BJ (cell line): ENCODE results near the gene KRT72. TPM values are rescaled to one million over a fixed set of nuclear protein-coding genes. Genes with fewer than 3 reads are reported as not detected.

Experiments used
- CTCF ChIA-PET: fragments of 350-600 bp; formaldehyde crosslinking; extraction: SDS; loops from one replicate; lab custom pipeline; 2021; ENCODE audit warnings: antibody characterized with exemption, inconsistent platforms; lab: Yijun Ruan, JAX
- POLR2A ChIA-PET: fragments of 300-600 bp; sonication (Branson Sonifier 250); formaldehyde crosslinking; extraction: SDS; loops from one replicate; lab custom pipeline; 2021; ENCODE audit warnings: antibody characterized with exemption; lab: Charles Lee
- DNase-seq: peaks from one replicate; pipeline ENCODE4 v3.0.0-alpha.2; 2011; ENCODE audit warnings: low read depth
- H3K27me3 ChIP-seq: 2 replicates; pipeline ENCODE4 v1.6.0; 2011; ENCODE audit warnings: low read length; ENCODE audit not compliant: control insufficient read depth, insufficient read depth
- H3K36me3 ChIP-seq: 2 replicates; pipeline ENCODE4 v1.5.1; 2011; ENCODE audit warnings: low read length; ENCODE audit not compliant: control insufficient read depth, insufficient read depth
- H3K4me3 ChIP-seq: 2 replicates; pipeline ENCODE4 v1.5.1; 2011; ENCODE audit warnings: low read depth, mild to moderate bottlenecking, control low read depth, low read length
- polyA plus RNA-seq: library from polyadenylated mRNA; depleted of rRNA; stranded (reverse); fragments of >200 nt; gene quantifications from 2 replicates; pipeline ENCODE4 v1.2.3, GENCODE V29; 2011
- TF ChIP-seq, protein P1 (sequence below): IDR thresholded peaks from 2 replicates; pipeline ENCODE4 v1.5.1; 2011; ENCODE audit warnings: low read depth, mild to moderate bottlenecking, control low read depth, inconsistent platforms, low read length, moderate library complexity; ENCODE audit not compliant: insufficient read depth

The KRT72 gene
- polyA plus RNA-seq, 1 experiment: not detected

DNA sequence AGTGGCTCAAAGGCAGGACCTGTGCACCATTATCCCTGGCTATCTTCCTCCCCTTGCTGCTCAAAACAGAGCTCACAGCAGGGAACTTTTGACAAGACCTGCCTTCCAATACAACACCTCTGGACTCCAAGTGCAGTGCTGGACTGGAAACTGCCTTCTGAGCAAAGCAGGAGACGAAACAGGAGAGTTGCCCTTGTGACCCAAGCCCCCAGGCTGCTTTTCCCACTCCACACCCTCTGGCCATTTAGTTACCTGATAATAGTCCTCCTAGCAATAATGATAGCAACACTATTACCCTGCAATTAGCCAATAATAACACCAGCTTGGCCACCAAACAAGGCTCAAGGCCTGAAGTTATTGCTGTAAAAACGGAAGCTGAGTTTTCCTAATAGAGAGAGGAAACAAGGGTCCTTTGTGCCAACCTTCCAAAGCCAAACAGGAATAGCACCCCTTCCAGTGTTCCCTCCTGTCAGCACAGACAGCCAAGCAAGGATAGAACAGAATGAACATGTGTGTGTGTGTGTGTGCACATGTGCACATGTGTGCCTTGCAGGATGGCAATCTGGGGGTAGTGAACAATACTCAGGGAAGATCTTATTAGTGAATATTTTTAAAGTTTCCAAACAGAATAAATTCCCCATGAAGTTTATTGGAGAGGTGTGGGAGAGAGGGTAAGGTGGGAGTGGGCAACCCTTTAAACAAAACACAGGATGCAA is 26.3 kb upstream of the KRT72 start:
- Histone ChIP-seq H3K27me3 (peaks cover 11% of the 10 kb centered on the region), H3K36me3 (no peaks in the 10 kb centered on the region), H3K4me3 (no peak overlapping the region)
- no peak for DNase-seq
- POLR2A ChIA-PET: no interaction called here
- TF ChIP-seq, protein P1, sequence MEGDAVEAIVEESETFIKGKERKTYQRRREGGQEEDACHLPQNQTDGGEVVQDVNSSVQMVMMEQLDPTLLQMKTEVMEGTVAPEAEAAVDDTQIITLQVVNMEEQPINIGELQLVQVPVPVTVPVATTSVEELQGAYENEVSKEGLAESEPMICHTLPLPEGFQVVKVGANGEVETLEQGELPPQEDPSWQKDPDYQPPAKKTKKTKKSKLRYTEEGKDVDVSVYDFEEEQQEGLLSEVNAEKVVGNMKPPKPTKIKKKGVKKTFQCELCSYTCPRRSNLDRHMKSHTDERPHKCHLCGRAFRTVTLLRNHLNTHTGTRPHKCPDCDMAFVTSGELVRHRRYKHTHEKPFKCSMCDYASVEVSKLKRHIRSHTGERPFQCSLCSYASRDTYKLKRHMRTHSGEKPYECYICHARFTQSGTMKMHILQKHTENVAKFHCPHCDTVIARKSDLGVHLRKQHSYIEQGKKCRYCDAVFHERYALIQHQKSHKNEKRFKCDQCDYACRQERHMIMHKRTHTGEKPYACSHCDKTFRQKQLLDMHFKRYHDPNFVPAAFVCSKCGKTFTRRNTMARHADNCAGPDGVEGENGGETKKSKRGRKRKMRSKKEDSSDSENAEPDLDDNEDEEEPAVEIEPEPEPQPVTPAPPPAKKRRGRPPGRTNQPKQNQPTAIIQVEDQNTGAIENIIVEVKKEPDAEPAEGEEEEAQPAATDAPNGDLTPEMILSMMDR: no peak
- CTCF ChIA-PET: no interaction called here

DNA sequence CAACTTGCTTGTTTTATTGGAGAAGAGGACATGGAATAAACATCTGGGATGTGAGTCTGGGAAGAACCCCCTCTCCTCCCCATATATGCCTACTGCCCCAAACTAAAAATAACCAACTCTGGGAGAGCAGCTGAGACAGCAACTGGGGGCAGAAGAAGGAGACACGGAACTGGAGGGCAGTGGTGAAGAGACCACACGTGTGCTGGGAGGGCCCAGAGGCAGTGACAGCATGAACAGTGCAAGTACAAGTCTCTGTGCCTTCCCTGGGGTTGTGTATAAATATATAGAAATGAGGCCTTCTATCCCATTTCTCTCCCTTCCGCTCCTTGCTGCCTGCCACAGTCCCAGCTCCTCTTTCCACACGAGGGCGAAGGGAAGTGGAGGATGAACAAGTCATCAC is 21.1 kb upstream of the KRT72 start:
- CTCF ChIA-PET: no interaction called here

DNA sequence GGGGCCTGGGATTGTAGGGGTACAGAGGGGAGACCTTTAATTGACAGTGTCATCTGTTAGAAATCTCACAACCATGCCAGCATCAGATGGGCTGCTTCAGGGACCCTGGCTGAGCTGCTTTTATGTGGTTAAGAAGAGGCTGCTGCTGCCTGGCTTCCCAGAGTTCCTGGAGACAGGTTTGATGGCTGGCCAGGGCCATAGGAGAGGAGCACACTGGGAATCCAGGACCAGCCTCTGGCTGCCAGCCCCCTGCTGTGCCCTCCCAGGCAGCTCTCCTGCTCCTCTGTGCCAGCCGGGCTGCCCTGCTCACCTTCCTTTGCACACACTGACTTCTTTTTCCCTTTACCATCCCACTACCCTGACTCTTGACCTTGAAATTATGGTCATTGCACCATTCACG is 17.6 kb upstream of the KRT72 start:
- ChIA-PET POLR2A (no interaction called here), CTCF (interaction anchor here (1.0 kb wide), 1 partner anchor 35 kb away, joined by 4 read pairs; no protein-coding TSS in a partner anchor)
- no peak for DNase-seq
- TF ChIP-seq, protein P1: no peak
- peaks cover 5% of the 10 kb centered on the region for H3K27me3 ChIP-seq
- no peaks in the 10 kb centered on the region for H3K36me3 ChIP-seq
- no peak overlapping the region for H3K4me3 ChIP-seq

More for the DNA sequence above, 21.1 kb upstream of the KRT72 start:
- POLR2A ChIA-PET: no interaction called here
- no peak overlapping the region for H3K4me3 ChIP-seq
- DNase-seq: no peak
- H3K27me3 ChIP-seq: peaks cover 7% of the 10 kb centered on the region
- H3K36me3 ChIP-seq: no peaks in the 10 kb centered on the region
- TF ChIP-seq, protein P1: no peak

DNA sequence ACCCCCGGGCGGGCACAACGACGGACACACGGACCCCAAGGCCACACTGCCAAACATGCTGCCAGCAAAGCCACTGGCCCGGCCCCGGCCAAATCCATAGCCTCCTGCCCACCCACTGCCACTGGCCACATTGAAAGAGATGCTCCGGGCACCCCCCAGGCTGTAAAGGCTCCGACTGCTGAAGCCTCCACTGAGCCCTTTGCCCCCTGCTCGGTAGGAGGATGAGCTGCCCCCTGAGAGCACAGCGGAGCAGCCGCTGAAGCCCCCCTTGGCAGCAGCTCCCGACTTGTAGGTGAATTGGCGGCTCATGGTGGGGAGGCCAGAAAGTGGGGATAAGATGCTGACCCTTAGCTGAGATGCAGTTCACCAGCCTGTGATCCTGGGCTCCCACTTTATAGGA is 17.0 kb upstream of the KRT72 start, which contains the start of gene KRT73:
Gene KRT73, minus strand, starts transcription at position 344 of the 400 bp plus-strand sequence. Its CDS starts 35 bp downstream, at position 309.
- POLR2A ChIA-PET: no interaction called here
- Histone ChIP-seq H3K4me3 (no peak within 1 kb of the TSS), H3K27me3 (peaks cover 7% of the 10 kb centered on the region), H3K36me3 (no peaks in the 10 kb centered on the region)
- CTCF ChIA-PET: no interaction called here
- TF ChIP-seq, protein P1: no peak
- DNase-seq: no peak

DNA sequence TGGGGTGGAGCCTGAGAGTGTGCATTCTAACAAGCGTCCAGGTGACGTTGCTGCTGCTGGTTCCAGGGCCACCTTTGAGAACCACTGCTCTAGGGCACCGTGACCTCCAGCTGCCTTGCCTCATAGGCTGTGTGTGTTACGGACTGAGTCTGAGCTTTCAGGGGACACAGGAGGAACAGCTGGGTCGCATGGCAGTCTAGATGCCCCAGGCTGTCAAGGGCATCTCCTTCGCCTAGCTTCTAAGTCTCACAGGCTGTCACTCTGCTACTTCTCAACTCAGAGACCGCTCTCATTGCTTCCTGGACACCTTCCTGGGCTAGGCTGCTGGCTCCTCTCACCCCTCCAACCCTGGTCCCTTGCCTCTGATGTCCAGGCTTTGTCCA is 16.1 kb upstream of the KRT72 start:
- CTCF ChIA-PET: interaction anchor here (1.6 kb wide), 1 partner anchor 262 kb away, joined by 4 read pairs; no protein-coding TSS in a partner anchor
- no peak for DNase-seq
- H3K27me3 ChIP-seq: peaks cover 8% of the 10 kb centered on the region
- H3K4me3 ChIP-seq: no peak overlapping the region
- no peaks in the 10 kb centered on the region for H3K36me3 ChIP-seq
- TF ChIP-seq, protein P1: no peak
- POLR2A ChIA-PET: no interaction called here
